ENCODE data around the gene PPP1R12A.
A peak's percentile ranks its signal among the peaks of the same experiment; 100 is the strongest.
"Not testable (repeated sequence)": the region's sequence is repeated elsewhere in the genome, so short reads cannot be mapped to it uniquely, and the experiment has no call there.

The PPP1R12A gene

DNA sequence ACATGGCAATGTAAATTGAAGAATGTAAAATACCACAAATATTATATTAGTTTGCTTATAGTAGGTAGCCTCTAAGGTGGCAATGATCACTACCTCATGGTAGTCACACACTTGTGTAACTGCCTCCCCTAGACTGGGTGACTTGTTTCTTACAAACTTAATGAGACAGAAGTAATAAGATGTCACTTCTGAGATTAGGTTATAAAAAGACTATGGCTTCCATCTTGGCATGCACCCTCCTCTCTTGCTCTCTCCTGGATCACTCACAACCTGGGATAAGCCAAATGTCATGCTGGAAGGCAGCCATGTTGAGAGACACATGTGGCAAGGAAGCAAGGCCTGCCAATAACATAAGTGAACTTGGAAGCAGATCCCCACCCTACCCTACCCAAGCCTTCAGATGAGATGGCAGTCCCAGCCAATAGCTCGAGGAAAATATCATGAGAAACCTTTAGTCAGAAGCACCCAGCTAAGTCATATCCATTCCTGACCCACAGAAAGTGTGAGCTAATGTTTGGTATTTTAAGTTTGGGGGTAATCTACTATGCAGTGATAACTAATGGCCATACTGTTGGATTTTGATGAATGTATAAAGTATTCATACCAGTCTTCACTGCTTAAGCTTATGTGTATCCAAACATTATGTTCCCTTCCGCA is 43.3 kb downstream of the PPP1R12A start:
- DNase-seq (ENCODE audit: low read depth), result no peak

DNA sequence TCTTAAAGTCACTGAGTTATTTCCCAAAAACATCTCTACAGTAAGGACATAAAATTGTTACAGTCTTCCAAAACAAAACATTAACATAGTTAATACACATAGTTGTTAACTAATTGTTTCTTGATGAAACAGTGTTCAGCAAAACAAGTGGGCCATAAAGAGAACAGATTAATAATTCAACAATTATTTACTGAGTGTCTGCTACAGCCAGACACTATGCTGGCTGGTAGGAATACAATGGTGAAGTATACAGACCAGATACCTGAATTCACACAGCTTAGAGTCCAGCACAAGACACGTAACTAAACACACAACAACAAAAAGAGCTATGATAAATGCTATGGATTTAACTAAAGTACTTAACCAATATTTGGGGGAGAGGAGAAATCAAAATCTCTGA is 47.0 kb downstream of the PPP1R12A start:
- DNase-seq (ENCODE audit: low read depth), result no peak

DNA sequence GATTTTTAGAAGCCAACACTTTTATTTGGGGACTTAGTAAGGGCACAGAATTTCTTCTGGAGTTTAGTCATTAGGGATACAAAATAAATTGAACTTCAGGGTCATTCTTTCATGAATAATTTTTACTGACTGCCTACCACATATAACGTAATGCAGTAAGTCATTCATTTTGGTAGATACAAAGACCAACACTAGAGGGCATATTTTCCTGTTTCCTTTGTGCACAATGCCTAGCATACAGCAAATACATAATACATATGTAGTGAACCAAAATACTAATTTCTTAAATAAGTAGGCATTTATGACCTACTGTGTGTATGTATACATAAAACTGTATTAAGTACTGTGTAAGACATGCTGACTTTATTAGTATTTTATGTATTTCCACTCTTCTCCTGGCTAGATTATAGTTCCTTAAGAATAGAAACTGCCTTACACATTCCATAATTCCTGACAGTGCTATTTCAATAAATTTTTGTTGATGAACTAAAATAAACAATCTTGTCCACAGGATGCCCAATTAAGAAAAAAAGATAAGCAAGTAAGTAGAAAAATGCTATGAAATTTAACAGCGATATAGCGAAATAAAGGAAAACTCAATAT is 47.9 kb downstream of the PPP1R12A start:
- DNase-seq (ENCODE audit: low read depth), result peak; percentile 64

DNA sequence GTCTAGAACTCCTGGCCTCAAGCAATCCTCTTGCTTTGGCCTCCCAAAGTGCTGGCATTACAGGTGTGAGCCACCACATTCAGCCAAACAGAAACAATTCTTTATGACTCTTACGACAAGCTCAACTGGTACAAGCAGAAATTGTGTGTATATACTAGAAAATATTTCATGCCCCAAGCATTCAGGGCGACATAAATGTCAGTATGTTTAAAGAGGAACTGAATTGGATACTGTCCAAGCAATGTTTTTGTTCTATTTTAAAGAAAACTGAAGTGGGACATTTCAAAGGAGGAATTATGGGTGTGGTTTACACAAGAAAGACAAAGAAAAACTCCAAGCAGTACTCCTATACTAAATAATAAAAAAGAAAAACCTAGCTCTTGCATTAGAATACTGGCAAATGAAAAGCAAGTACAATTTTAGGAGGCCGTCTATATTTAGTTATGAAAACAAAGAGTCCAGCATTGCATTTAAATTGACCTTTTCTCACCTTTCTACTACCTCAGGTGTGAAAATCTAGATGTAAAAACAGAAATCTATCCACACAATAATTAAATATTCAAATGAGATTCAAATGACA is 48.9 kb downstream of the PPP1R12A start:
- peak; percentile 36 for DNase-seq (ENCODE audit: low read depth)

DNA sequence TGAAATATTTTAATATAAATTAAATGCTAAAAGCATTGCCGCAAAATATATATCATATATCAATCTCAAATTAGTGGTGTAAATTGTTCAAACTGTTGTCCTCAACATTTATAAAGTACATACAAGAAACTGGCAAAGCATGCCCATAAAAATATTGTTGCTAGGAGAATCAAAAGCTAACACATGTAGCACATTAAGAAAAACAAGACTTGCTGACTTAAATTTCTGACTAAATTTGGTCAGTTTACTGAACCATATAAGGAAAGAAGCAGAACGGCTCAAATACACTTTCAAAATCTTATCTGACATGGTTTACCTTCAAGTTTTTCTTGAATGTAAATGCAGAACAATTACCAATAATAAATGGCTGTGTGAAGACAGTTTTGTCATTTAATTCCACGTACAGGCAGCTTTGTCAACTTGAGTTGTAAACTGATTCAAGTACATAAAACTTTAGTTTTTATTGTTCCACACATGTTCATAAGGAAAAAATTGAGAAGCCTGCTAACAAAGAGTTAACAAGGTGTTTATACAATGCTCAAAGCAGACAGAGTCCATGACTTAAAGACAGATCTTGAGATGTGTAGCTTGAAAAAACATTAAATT is 50.4 kb downstream of the PPP1R12A start:
- no peak for DNase-seq (ENCODE audit: low read depth)

DNA sequence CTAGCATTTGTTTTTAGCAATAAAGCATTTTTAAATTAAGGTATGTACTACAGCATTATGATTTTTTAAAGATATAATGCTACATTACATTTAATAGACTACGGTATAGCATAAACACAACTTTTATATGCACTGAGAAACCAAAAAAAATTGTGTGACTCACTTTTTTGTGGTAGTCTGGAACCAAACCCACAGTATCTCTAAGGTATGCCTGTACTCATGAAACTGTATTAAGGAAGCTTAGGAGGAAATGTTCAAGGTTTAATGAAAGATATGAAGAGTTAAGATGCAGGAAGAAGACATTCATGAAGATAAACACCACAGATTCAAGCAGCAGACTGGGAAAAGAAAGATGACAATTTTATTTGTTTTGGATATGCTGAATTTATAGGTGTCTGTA is 51.7 kb downstream of the PPP1R12A start:
- DNase-seq (ENCODE audit: low read depth), result peak; percentile 81

DNA sequence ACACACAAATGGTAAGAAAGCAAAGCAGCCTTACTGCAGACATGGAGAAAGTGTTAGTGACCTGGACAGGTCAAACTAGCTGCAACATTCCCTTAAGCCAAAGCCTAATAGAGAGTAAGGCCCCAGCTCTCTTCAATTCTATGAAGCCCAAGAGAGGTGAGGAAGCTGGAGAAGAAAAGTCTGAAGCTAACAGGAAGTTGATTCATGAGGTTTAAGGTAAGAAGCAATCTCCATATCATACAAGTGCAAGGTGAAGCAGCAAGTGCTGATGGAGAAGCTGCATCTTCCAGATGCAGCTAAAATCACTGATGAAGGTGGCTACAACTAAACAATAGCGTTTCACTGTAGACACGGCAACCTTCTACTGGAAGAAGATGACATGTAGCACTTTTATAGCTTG is 53.5 kb downstream of the PPP1R12A start:
- DNase-seq (ENCODE audit: low read depth), result no peak

DNA sequence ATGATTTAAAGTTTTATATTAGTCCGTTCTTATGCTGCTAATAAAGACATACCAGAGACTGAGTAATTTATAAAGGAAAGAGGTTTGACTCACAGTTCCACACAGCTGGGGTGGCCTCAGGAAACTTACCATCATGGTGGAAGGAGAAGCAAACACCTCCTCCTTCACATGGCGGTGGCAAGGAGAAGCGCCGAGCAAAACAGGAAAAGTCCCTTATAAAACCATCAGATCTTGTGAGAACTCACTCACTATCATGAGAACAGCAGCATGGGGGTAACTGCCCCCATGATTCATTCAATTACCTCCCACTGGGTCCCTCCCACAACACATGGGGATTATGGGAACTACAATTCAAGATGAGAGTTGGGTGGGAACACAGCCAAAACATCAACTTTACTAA is 56.4 kb downstream of the PPP1R12A start:
- not testable (repeated sequence) for DNase-seq (ENCODE audit: low read depth)

DNA sequence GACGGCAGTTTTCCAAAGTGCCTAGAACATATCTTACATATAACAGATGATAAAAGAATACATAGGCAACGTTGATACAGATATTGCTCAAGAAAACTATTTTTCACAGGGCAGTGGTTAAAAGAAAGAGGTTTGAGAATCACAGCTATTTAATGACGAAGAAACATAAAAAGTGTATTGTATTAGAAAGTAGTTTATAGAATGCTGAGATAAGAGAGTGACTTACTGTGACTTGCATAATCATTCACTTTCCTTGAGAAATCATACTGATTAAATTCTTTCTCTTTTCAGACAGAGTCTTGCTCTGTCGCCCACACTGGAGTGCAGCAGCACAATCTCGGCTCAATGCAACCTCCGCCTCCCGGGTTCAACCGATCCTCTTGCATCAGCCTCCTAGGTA is 57.7 kb downstream of the PPP1R12A start:
- no peak for DNase-seq (ENCODE audit: low read depth)

DNA sequence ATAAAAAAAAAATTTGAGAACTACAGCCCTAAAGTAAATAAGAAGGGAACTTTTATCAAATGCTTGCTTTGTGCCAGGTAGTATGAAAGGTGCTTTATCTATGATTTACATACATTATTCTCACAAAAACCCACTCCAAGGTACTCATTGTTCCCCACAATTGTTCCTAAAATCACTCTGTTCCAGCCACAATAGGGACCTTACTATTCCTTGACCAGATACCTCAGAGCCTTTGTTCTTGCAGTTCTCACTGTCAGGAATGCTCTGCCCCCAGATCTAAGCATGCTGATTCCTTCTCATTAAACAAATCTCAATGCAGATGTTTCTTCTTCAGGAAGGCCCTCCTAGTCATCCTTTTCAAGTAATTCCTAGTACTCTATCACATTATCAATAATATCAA is 60.2 kb downstream of the PPP1R12A start:
- DNase-seq (ENCODE audit: low read depth), result no peak

DNA sequence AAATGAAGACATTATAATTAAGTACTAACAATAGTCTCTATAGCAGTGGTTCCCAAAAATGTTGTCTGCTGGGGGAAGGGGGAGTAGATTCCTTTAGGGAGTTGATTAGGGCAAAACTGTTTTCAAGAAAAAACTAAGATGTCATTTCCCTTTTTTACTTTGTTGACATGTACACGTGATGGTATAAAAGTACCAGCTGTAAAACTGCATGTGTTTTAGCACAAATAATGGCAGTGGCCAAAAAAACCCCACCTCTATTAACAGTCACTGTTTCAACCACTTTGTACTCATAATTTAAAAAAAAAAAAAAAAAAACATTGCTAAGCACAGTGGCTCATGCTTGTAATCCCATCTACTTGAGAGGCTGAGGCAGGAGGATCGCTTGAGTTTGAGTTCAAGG is 61.7 kb downstream of the PPP1R12A start:
- DNase-seq (ENCODE audit: low read depth), result no peak

DNA sequence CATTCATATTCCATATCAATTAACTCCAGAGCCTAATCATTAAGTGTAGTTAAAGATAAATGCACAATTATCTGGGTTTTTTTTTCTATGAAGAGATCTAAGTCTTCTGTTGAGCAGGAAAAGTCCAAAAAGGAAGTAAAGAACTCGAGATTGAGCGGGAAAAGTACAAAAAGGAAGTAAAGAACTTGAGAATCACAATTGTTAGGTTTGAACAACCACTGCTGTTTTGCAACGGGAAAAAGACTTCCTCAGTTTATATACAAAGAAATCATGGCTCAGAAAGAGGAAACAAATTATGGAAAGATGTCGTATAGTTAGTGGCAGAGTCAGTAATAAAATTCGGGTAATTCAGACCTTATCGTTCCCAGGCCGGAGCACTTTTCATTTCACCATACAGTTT is 63.3 kb downstream of the PPP1R12A start:
- DNase-seq (ENCODE audit: low read depth), result no peak

DNA sequence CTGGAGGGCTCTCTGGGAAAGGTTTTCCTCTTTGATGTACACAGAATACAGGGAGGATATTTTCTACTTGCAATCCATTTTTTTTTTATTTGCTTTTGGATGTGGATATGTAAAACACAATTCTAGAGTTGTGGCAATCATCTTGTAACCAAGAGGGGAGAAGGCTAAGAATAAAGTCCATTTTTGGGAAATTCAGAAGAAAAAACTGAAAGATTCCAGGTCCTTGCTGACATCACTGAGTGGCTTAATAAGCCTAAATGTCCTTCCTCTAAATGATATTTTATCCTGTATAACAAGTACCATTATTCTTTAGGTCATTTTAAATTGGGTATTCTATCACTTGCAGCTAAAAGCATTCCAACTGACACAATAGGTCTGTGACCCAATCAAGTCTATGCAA is 64.0 kb downstream of the PPP1R12A start:
- DNase-seq (ENCODE audit: low read depth), result no peak

DNA sequence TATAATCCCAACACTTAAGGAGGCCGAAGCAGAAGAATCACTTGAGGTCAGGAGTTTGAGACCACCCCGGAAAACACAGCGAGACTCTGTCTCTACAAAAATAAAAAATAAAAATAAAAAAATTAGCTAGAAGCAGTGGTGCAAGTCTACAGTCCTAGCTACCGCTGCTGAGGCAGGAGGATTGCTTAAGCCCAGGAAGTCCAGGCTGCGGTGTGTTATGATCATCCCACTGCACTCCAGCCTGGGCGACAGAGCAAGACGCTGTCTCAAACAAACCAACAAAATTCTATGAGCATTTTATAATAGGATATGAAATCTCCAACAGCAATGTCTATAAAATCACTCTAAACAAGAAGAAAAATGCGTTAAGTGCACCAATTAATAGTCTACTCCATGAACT is 75.3 kb downstream of the PPP1R12A start:
- peak; percentile 40 for DNase-seq (ENCODE audit: low read depth)

DNA sequence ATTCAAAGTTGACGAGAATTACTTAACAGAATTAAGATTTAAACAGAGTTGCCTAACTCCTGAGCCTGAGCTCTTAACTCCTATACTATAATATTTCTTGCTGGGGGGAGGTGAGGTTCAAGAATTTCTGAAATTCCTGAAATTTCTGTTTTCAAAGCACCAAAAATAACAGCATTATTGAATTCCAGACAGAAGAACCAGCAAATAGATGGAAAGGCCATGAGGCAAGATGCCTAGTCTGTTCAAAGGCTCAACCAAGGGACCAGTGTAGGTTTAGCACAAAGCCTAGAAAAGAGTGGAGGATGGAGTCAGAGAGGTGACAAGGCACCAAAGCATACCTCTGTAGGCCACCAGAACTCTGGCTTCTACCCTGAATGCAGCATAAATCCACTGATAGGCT is 76.4 kb downstream of the PPP1R12A start:
- DNase-seq (ENCODE audit: low read depth), result peak; percentile 63

DNA sequence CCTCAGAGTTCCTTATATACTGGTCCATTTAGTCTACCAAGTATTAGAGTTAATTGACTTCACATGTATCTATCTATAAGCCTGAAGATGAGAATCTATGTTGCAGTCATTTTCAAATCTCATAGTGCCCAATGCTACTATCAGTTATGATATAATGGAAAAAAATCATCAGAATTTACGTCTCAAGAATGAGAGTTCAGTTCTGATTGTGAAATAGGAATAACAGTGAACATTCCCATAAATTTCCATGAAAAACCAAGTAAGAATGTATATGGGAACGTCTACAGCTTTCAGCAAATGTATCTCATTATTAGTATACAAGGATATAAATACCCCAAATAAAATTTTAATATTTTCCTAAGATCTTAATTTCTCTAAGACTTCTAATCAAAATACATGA is 77.2 kb downstream of the PPP1R12A start:
- DNase-seq (ENCODE audit: low read depth), result no peak

DNA sequence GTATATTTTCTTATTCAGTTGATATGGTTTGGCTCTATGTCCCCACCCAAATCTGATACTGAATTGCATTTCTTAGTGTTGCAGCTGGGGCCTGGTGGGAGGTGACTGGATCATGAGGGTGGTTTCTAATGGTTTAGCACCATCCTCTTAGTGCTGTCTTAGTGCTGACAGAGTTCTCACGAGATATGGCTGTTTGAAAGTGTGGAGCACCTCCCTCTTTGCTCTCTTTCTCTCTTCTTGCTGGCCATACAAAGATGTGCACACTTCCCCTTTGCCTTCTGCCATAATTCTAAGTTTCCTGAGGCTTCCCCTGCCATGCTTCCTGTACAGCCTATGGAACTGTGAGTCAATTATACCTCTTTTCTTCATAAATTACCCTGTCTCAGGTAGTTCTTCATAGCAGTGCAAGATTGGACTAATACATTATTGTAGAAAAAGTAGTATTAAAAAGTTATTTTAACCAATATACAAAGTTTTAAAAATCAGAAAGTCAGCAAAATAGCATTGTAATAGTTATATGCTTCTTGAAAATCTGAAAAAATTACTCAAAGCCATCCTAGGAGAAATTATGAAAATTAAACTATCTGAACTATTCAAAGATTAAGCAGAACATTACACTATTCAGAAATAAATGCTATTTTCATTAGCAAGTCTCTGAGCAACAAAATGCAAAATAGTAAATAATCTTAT is 84.1 kb downstream of the PPP1R12A start:
- DNase-seq (ENCODE audit: low read depth), result no peak

DNA sequence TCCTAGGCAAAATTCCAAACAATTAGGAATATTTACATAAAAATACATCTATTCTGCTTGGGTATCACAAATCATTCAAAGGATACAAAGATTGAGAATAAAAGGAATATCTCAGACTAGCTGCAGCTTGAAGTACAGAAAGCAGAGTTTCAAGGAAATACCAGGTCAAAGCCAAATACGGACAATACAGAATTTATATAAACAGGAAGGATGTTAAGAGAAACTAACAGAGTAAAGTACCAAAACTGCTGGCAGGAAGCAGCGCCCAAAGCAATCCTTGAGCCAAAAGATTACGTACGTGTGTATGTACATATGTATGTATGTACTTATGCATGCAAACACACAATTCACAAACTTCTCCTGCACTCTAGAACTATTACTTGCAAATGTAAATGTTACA is 86.6 kb downstream of the PPP1R12A start:
- DNase-seq (ENCODE audit: low read depth), result peak; percentile 58

DNA sequence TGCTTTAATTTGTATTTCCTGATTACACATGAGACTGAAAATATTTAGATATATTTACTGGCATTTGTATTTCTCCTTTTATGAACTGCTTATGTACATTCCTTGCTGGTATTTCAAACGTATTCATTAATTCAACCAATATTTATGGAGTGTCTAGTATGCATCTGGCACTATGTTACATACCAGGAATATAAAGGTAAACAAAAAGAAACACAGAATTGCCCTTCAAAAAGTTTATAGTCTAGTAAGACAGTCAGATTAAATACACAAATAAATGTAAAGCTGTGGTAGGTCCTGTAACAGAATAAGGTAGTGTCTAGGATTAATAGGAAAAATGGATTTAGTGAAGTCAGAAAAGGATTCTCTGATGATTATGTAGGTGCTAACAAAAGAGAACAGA is 87.5 kb downstream of the PPP1R12A start:
- no peak for DNase-seq (ENCODE audit: low read depth)

DNA sequence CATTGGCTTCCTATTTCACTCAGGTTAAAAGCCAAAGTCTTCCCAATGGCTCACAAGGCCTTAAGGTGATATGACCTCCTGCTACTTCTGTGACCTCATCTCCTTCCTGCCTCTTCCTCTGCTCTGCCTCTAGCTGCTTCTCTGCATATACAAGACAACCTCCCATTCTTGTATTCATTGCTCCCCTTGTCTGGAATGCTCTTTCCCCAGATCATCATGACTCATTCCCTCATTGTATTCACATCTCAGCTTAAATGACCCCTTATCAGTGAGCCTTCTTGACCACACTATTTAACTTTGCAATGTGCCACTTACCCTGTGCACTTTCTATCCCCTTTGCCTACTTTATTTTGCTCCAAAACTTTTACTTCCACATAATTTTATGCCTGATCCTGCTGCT is 90.2 kb downstream of the PPP1R12A start:
- peak; percentile 83 for DNase-seq (ENCODE audit: low read depth)

DNA sequence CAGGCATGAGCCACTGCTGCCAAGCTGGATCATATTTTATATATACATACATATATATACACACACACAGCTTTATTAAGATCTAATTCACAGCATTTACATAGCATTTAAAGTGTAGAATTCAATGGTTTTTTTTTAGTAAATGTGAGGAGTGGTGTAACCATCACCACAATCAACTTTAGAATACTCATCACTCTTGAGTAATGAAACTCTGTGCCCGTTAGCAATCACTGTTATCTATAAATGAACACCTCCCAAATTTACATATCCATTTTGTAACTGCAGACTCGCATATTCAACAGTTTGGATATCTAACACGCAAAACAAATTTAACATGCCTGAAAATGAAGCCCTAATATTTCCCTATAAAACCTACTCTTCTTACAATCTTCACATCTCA is 90.9 kb downstream of the PPP1R12A start:
- DNase-seq (ENCODE audit: low read depth), result no peak

DNA sequence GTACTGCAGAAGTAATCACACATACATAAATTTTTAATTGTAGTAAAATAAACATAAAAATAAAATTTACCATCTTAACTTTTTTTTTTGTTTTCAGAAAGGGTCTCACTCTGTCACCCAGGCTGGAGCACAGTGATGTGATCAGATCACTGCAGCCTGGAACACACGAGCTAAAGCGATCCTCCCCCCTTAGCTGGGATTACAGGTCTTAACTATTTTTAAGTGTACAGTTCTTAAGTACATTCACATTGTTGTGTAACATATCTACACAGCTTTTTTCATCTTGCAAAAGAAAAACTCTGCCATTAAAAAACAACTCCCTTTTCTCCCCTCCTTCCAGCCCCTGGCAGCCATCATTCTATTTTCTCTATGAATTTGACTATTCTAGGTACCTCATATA is 92.3 kb downstream of the PPP1R12A start:
- peak; percentile 19 for DNase-seq (ENCODE audit: low read depth)

DNA sequence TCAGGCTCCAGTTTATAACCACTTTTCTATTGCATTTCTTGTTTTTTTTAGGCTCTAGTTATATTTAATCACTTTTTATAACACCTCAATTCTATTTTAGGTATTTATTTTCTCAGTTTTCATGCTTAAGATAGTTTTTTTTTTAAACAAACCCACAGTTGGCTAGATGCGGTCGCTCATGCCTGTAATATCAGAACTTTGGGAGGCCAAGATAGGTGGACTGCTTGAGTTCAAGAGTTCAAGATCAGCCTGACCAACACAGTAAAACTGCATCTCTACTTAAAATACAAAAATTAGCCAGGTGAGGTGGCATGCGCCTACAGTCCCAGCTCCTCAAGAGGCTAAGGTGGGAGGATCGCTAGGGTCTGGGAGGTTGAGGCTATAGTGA is 93.0 kb downstream of the PPP1R12A start:
- no peak for DNase-seq (ENCODE audit: low read depth)

Data from iris pigment epithelial cell (primary cell).